ENCODE data around the gene IDH3A. TPM values are rescaled to one million over a fixed set of nuclear protein-coding genes. Genes with fewer than 3 reads are reported as not detected.

IDH3A gene
- total RNA-seq (2021; ENCODE audit: unreplicated experiment), result 116 TPM
- polyA plus RNA-seq (2012; ENCODE audit: insufficient read length), result 86.0 TPM
- Bru-seq, nascent RNA, result percentile 73 among the genes with signal in this experiment
- percentile 86 among the genes with signal in this experiment for BruChase-seq, experiment 1, labeled RNA remaining after a 2-hour chase
- BruChase-seq, experiment 2, labeled RNA remaining after a 6-hour chase, result percentile 93 among the genes with signal in this experiment
- long read RNA-seq, full-length matches to known transcripts, result 84 of 112 reads
- long read RNA-seq, partial matches to known transcripts, result 13 of 112 reads
- long read RNA-seq, other reads (novel, unspliced or antisense), result 15 of 112 reads

DNA sequence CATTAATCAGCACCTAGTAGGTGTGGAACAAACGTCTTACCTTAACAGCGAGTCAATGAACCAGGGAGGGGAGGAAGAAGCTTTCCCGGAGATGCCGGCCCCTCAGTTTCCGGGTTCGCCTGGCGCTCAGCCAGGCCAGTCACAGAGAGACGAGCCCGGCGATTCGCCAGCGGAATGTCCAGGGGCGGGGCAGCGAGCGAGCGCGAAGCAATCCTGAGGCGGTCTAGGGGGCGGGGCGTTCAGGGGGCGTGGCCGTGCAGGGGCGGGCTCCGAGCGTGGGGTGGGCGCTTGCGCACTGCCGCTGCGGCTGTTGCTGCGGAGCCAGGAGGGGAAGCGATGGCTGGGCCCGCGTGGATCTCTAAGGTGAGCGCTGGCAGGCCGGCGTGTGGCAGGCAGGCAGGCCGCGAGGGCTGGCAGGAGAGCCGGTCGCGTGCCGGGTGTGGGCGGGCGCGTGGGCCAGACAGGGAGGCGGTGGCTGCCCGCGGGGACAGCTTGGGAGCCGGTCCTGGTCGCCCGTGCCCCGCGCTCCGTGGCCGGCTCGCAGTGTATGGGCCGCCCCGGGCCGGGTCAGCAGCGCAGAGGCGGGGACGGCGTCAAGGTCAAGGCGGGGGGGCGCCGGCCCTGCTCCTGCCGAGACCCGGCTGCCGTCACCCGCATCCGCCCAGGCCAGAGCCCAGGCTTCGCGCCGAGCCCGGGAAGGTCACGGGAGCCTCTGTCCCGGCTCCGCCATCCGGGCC is at the start of gene IDH3A:
Gene IDH3A, plus strand, starts transcription at position 295 of the 737 bp plus-strand sequence. Its CDS starts 42 bp downstream, at position 337.
- no peaks in the 10 kb centered on the region for H3K27me3 ChIP-seq (ENCODE audit: control insufficient read depth, insufficient read depth, low read length)
- peak within 1 kb of the TSS; percentile 93 for H3K27ac ChIP-seq (ENCODE audit: low read length)
- intact Hi-C loops (cut with micrococcal nuclease; ENCODE audit: unreplicated experiment), result no loop called here
- peak; percentile 72; the same call in 1 of the 2 replicates for TF ChIP-seq SIN3A (IDR thresholded peaks at IDR 0.05; ENCODE audit: borderline replicate concordance, insufficient read depth, low read depth, low read length)
- TF ChIP-seq, protein P1, sequence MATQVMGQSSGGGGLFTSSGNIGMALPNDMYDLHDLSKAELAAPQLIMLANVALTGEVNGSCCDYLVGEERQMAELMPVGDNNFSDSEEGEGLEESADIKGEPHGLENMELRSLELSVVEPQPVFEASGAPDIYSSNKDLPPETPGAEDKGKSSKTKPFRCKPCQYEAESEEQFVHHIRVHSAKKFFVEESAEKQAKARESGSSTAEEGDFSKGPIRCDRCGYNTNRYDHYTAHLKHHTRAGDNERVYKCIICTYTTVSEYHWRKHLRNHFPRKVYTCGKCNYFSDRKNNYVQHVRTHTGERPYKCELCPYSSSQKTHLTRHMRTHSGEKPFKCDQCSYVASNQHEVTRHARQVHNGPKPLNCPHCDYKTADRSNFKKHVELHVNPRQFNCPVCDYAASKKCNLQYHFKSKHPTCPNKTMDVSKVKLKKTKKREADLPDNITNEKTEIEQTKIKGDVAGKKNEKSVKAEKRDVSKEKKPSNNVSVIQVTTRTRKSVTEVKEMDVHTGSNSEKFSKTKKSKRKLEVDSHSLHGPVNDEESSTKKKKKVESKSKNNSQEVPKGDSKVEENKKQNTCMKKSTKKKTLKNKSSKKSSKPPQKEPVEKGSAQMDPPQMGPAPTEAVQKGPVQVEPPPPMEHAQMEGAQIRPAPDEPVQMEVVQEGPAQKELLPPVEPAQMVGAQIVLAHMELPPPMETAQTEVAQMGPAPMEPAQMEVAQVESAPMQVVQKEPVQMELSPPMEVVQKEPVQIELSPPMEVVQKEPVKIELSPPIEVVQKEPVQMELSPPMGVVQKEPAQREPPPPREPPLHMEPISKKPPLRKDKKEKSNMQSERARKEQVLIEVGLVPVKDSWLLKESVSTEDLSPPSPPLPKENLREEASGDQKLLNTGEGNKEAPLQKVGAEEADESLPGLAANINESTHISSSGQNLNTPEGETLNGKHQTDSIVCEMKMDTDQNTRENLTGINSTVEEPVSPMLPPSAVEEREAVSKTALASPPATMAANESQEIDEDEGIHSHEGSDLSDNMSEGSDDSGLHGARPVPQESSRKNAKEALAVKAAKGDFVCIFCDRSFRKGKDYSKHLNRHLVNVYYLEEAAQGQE (IDR thresholded peaks at IDR 0.05; ENCODE audit: insufficient read depth in 1 of 2, low read depth in 2 of 2, low read length in 1 of 2), result no peak
- peak; percentile 97 for TF ChIP-seq POLR2AphosphoS5 (IDR thresholded peaks at IDR 0.05; ENCODE audit: low read depth, low read length)
- TF ChIP-seq TCF7L2 (IDR thresholded peaks at IDR 0.05; ENCODE audit: low read depth, low read length), result no peak
- TF ChIP-seq, protein P2, sequence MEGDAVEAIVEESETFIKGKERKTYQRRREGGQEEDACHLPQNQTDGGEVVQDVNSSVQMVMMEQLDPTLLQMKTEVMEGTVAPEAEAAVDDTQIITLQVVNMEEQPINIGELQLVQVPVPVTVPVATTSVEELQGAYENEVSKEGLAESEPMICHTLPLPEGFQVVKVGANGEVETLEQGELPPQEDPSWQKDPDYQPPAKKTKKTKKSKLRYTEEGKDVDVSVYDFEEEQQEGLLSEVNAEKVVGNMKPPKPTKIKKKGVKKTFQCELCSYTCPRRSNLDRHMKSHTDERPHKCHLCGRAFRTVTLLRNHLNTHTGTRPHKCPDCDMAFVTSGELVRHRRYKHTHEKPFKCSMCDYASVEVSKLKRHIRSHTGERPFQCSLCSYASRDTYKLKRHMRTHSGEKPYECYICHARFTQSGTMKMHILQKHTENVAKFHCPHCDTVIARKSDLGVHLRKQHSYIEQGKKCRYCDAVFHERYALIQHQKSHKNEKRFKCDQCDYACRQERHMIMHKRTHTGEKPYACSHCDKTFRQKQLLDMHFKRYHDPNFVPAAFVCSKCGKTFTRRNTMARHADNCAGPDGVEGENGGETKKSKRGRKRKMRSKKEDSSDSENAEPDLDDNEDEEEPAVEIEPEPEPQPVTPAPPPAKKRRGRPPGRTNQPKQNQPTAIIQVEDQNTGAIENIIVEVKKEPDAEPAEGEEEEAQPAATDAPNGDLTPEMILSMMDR (IDR thresholded peaks at IDR 0.05), result no peak
- ATAC-seq (peak; percentile 98), DNase-seq (ENCODE audit: low read depth, low spot score) (peak; percentile 71)
- no peaks in the 10 kb centered on the region for H3K9me3 ChIP-seq (ENCODE audit: control insufficient read depth, insufficient read depth, low read depth, low read length)
- no peaks in the 10 kb centered on the region; the same call in 1 of the 2 replicates for H3K36me3 ChIP-seq (ENCODE audit: control insufficient read depth, insufficient read depth, low read length)
- POLR2A ChIA-PET, result interaction anchor here (0.7 kb wide), 2 partner anchors 62 to 154 kb away, joined by 4 to 5 read pairs; no protein-coding TSS in a partner anchor
- in situ Hi-C loops (cut with HindIII; ENCODE audit: low pct_unique_long_range_greater_than_20kb, low sequenced_read_pairs), result loop anchor here (25.0 kb wide), 1 partner anchor 113 kb away; the partner anchor contains the start of gene DNAJA4
- peak within 1 kb of the TSS; percentile 64 to 87 for H3K4me3 ChIP-seq (ENCODE audit: low read depth in 2 of 2, low read length in 2 of 2)
- no TSS peak for BruUV-seq (replicated peaks)
- peaks cover 13% of the 10 kb centered on the region for H3K4me1 ChIP-seq (ENCODE audit: control insufficient read depth, insufficient read depth, low read length)
- CTCF ChIA-PET, result interaction anchor here (0.6 to 0.9 kb wide), 4 partner anchors 88 to 368 kb away, joined by 3 to 5 read pairs (median 4); no protein-coding TSS in a partner anchor

DNA sequence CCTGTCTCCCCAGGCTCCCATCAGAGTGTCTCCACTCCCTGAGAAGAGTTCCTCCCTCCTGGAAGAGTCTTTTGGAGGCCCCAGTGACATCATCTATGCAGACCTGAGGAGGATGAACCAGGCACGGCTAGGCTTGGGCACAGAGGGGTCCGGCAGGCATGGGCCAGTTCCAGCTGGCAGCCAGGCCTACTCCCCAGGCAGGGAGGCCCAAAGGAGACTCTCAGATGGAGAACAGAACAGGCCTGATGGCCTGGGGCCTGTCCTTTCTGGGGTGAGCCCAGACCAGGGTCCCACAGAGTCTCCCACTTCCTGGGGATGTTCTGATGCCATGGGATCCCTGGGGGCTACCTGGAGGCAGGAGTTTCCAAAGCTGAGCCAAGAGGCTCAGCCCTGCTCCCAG is 48.3 kb upstream of the IDH3A start:
- POLR2A ChIA-PET, result no interaction called here
- DNase-seq (ENCODE audit: low read depth, low spot score), result no peak
- Histone ChIP-seq H3K9me3 (ENCODE audit: control insufficient read depth, insufficient read depth, low read depth, low read length) (no peaks in the 10 kb centered on the region), H3K4me1 (ENCODE audit: control insufficient read depth, insufficient read depth, low read length) (no peaks in the 10 kb centered on the region), H3K4me3 (ENCODE audit: low read depth in 2 of 2, low read length in 2 of 2) (no peak overlapping the region), H3K27me3 (ENCODE audit: control insufficient read depth, insufficient read depth, low read length) (no peaks in the 10 kb centered on the region), H3K36me3 (ENCODE audit: control insufficient read depth, insufficient read depth, low read length) (no peaks in the 10 kb centered on the region), H3K27ac (ENCODE audit: low read length) (no peak overlapping the region)
- TF ChIP-seq TCF7L2 (IDR thresholded peaks at IDR 0.05; ENCODE audit: low read depth, low read length), result no peak
- no peak for TF ChIP-seq POLR2AphosphoS5 (IDR thresholded peaks at IDR 0.05; ENCODE audit: low read depth, low read length)
- TF ChIP-seq, protein P1 (IDR thresholded peaks at IDR 0.05; ENCODE audit: insufficient read depth in 1 of 2, low read depth in 2 of 2, low read length in 1 of 2), result no peak
- TF ChIP-seq, protein P2 (IDR thresholded peaks at IDR 0.05), result no peak
- no peak for TF ChIP-seq SIN3A (IDR thresholded peaks at IDR 0.05; ENCODE audit: borderline replicate concordance, insufficient read depth, low read depth, low read length)
- CTCF ChIA-PET, result no interaction called here
- intact Hi-C loops (cut with micrococcal nuclease; ENCODE audit: unreplicated experiment), result no loop called here
- in situ Hi-C loops (cut with HindIII; ENCODE audit: low pct_unique_long_range_greater_than_20kb, low sequenced_read_pairs), result no loop called here
- ATAC-seq, result no peak
- no TSS peak for BruUV-seq (replicated peaks)
